DMS79 treated with DMSO at 0.1 percent for 48 hours (cell line): ENCODE measurements around the gene CCR7.

Source experiments
- DNase-seq: peaks from one replicate; lab custom pipeline; 2025; lab: John Stamatoyannopoulos, UW

The CCR7 gene

GRCh38 chr17:40534371-40535189 is 30.7 kb downstream of the CCR7 start:
- no peak for DNase-seq

- DNase-seq = no peak
Measured at GRCh38 chr17:40533896-40534295, 31.4 kb downstream of the CCR7 start.

GRCh38 chr17:40532520-40533253 is 32.6 kb downstream of the CCR7 start:
- no peak for DNase-seq

DNA sequence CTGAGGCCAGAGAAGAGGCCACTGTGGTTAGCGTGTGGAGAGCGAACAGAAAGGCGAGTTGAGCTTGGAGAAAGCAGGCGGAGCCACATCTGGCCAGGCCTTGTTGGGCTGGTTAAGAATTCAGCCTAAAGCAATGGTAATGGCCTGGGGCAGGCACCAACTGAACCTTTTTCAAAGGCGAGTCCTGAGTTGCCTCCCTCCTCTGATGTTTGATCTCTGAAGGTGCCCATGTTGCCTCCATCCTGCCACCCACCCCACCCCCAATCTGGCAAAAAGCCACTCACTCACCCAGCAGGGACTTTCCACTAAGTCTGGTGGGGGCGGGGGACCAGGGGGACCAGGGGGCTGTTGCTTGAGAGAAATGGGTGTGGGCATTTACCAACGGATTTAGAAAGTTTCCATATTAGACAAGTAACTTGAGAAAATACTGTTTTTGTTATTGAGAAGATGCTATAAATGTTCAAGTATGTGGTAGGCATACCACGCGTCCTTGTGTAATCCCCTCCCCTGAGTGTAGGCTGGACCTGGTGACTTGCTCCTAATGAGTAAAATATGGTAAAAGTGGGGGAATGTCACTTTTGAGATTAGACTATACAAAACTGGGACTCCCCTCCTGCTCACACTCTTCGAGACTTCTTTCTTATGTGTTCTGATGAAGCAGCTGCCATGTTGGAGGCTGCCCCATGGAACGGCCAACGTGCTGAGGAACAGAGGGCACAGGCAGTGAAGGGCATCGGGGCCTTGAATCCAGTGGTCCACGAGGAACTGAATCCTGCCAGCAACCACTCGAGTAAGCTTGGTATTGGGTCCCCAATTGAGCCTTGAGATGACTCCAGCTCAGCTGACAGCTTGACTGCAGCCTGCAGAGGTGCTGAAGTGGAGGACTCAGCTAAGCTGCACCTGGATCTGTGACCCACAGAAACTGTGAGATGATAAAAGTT is 34.0 kb downstream of the CCR7 start:
- no peak for DNase-seq

DNA sequence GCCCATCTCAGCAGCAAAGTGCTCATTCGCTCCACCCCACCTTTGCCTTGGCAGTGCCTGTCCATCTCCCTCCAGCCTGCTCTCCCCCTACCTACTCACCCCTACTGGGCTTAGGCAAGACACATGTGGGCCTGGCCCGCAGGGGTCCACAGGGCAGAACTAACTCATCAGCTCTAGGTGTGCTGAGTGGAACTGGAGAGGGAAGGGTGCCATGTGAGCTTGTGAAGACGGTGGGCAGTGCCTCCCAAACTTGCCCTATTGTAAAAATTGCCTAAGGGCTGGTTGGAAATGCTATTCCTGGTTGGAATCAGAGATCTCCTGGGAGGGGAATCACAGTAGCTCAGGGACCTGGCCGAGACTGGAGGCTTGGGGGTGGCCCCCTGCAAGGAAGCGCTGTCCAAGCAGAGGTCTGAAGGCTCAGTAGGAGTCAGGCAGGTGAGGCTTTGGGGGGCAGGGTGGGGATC is 34.7 kb downstream of the CCR7 start:
- DNase-seq = no peak

GRCh38 chr17:40529991-40530390 is 35.3 kb downstream of the CCR7 start:
- no peak for DNase-seq

GRCh38 chr17:40528692-40529417 is 36.4 kb downstream of the CCR7 start:
- DNase-seq = no peak

DNA sequence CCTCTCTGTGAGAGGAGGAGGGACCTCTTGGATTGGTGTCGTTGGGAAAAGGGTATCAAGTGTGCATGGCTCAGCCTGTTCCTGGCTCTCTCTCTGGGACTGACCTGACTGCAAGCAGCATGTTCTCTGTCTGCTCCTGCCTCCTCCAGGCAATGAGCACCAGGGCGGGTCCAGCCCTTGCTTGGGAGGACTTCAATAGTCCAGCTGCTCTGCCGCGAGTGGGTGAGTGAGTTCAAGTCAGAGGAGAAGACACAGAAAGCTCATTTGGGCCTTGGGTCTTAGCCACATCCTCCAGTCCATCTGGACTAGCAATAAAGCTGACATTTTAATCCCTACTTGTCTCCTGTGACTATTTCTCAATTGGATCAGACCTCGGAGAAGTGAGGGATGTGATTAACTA is 38.6 kb downstream of the CCR7 start:
- DNase-seq = no peak

- DNase-seq = no peak
Measured at GRCh38 chr17:40525294-40525693, 40.0 kb downstream of the CCR7 start.

- DNase-seq = no peak
Measured at GRCh38 chr17:40524243-40524965, 40.9 kb downstream of the CCR7 start.

DNA sequence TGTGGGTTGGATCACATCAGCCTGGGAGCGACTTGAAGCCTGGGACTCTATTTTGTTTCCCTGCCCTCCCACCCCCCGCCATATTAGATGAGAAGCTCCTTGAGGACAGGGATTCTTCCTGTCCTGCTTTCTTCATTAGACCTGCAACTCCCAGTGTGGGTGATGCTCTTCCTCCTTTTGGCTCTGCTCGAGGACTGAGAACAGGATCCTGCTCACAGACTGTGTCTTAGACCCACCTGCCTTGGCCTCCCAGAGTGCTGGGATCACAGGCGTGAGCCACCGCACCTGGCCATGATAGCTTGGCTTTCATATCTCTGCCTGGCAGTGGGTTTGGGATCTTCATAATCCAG is 42.3 kb downstream of the CCR7 start:
- DNase-seq = no peak

- DNase-seq = no peak
Measured at GRCh38 chr17:40522250-40522960, 42.9 kb downstream of the CCR7 start.

- no peak for DNase-seq
Measured at GRCh38 chr17:40520991-40521453, 44.2 kb downstream of the CCR7 start.

GRCh38 chr17:40519089-40519775 is 46.0 kb downstream of the CCR7 start:
- DNase-seq = no peak

- no peak for DNase-seq
Measured at GRCh38 chr17:40518401-40519088, 46.7 kb downstream of the CCR7 start.

- DNase-seq = no peak
Measured at GRCh38 chr17:40517981-40518380, 47.3 kb downstream of the CCR7 start.

GRCh38 chr17:40517286-40517662 is 48.0 kb downstream of the CCR7 start:
- DNase-seq = no peak

DNA sequence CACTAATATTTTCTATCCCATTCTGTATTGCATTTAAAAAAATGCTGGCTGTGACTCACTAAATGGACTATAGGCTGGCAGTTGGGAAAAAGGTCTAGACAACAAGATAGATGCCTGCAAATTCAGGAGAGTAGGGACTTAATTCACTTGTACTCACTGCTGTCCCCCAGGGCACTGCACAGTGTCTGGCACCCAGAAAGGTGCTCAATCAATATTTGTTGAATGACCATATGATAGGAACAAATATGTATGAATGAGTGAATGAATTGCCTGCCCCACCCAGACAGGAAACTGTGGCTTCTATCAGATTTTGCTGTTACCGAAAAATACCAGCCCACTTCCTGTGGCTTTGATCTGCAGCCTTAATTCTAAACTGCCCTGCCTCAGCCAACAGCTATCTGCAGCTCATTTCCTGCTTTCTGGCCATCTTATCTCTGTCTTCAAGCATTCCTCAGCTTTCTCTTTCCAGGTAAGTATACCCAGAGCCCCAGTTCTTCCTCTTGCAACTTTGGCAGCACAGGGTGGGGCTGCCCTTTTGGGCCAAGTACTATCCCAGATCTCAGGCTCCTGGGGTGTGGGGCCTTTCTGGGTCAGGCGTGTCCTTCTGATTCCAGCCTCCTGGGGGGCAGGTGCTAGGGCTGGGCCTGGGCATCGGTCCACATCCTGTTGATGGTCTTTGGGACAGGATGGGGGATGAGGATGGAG is 48.5 kb downstream of the CCR7 start:
- no peak for DNase-seq
